ENCODE results near the gene BAIAP2. TPM values are rescaled to one million over a fixed set of nuclear protein-coding genes. Genes with fewer than 3 reads are reported as not detected.

BAIAP2 gene
- total and polyA plus RNA-seq, 2 donors (not counting 1 experiment from before 2014, with no cell fraction given), result 1.3 to 12.0 TPM

DNA sequence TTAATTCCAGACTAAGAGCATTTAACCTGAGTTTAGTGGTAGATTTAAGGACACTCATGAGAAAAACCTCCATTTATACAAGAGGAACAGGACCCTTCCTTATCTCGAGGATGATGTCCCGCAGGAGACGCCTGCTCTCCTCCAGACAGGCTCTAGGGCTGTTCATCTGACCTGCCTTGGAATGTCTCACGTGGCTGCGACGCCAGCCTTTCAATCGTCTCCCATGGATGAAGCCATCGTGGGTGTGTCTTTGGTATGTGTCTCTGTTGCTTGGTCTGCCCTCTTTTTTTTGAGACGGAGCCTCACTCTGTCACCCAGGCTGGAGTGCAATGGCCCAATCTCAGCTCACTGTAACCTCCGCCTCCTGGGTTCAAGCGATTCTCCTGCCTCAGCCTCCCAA, 26.8 kb upstream of the BAIAP2 start:
- Histone ChIP-seq H4K20me1 (ENCODE audit: control insufficient read depth, insufficient read depth, low read length, poor library complexity, severe bottlenecking) (no peaks in the 10 kb centered on the region), H3K79me2 (ENCODE audit: control insufficient read depth, insufficient read depth, low read length) (no peaks in the 10 kb centered on the region), H3K4me3 (ENCODE audit: control extremely low read depth in 1 of 5, extremely low read depth in 1 of 5, insufficient read depth in 1 of 5, low read depth in 2 of 5, low read length in 4 of 5) (no peak overlapping the region), H2AFZ (ENCODE audit: insufficient read depth, low read depth, low read length, poor library complexity, severe bottlenecking) (no peak overlapping the region), H3K27me3 (replicated peaks in 1 of 4; ENCODE audit: control extremely low read depth in 1 of 4, control insufficient read depth in 3 of 4, insufficient read depth in 4 of 4, low read length in 3 of 4) (peaks cover 0 to 27% (median 10%) of the 10 kb centered on the region in 4 experiments), H3K27ac (ENCODE audit: low read length in 2 of 2) (no peak overlapping the region), H3K9ac (ENCODE audit: low read length) (no peak overlapping the region), H3K4me2 (replicated peaks; ENCODE audit: low read depth, low read length, poor library complexity, severe bottlenecking) (no peak overlapping the region), H3K4me1 (ENCODE audit: control insufficient read depth in 2 of 2, insufficient read depth in 2 of 2, low read length in 2 of 2) (peaks cover 12 to 13% of the 10 kb centered on the region in 2 donors), H3K9me3 (ENCODE audit: control extremely low read depth in 1 of 3, control insufficient read depth in 2 of 3, insufficient read depth in 1 of 3, low read length in 2 of 3) (peaks cover 0 to 23% (median 4%) of the 10 kb centered on the region in 3 donors), H3K36me3 (replicated peaks in 1 of 2; ENCODE audit: control extremely low read depth in 1 of 2, control insufficient read depth in 1 of 2, extremely low read depth in 1 of 2, insufficient read depth in 2 of 2, low read length in 1 of 2) (no peaks in the 10 kb centered on the region)
- ATAC-seq (ENCODE audit: low read depth) (no peak), DNase-seq (no peak)
- intact Hi-C loops (cut with micrococcal nuclease), result no loop called here
- H3K27ac Mint-ChIP-seq, result no peak overlapping the region
- no peak overlapping the region for H3K4me3 Mint-ChIP-seq
- ChIA-PET POLR2A (no interaction called here), CTCF (no interaction called here)
- WGBS (ENCODE audit: insufficient coverage), result 100% methylated on average over 8 of the region's 11 CpGs
- H3K4me1 Mint-ChIP-seq, result peaks cover 9% of the 10 kb centered on the region
- TF ChIP-seq CTCF (IDR thresholded peaks at IDR 0.05) (no peak), EZH2 (IDR thresholded peaks at IDR 0.05; ENCODE audit: borderline replicate concordance, insufficient read depth, low read depth, low read length, poor library complexity, severe bottlenecking) (no peak)
- H3K9me3 Mint-ChIP-seq (ENCODE audit: insufficient read depth), result peaks cover 6% of the 10 kb centered on the region
- peaks cover 24% of the 10 kb centered on the region for H3K27me3 Mint-ChIP-seq

DNA sequence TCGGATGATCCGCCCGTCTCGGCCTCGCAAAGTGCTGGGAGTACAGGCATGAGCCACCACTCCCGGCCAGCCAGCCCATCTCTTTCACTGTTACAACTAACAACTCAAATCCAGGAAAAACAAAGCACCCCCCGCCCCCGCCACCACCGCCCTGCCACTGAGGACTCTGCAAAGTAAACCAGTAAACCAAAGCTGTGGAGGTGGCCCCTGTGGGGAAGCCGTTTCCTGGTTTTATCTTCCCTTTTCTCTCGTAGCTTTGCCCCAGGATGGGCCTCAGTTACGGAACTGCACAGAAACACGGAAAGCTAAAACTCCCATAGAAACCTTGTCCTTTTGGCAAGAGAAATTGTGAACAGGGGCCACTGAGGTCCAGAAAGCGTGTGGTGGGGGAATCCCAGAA, 25.8 kb upstream of the BAIAP2 start:
- no peak for ATAC-seq (ENCODE audit: low read depth)
- H3K9me3 Mint-ChIP-seq (ENCODE audit: insufficient read depth), result peaks cover 6% of the 10 kb centered on the region
- POLR2A ChIA-PET, result no interaction called here
- no peaks in the 10 kb centered on the region for H4K20me1 ChIP-seq (ENCODE audit: control insufficient read depth, insufficient read depth, low read length, poor library complexity, severe bottlenecking)
- H3K27ac ChIP-seq (ENCODE audit: low read length in 2 of 2), result no peak overlapping the region
- no peak for TF ChIP-seq CTCF (IDR thresholded peaks at IDR 0.05)
- TF ChIP-seq EZH2 (IDR thresholded peaks at IDR 0.05; ENCODE audit: borderline replicate concordance, insufficient read depth, low read depth, low read length, poor library complexity, severe bottlenecking), result no peak
- H3K36me3 ChIP-seq (replicated peaks in 1 of 2; ENCODE audit: control extremely low read depth in 1 of 2, control insufficient read depth in 1 of 2, extremely low read depth in 1 of 2, insufficient read depth in 2 of 2, low read length in 1 of 2), result no peaks in the 10 kb centered on the region
- CTCF ChIA-PET, result no interaction called here
- 67% methylated on average over 7 of the region's 14 CpGs for WGBS (ENCODE audit: insufficient coverage)
- intact Hi-C loops (cut with micrococcal nuclease), result no loop called here
- H3K4me1 Mint-ChIP-seq, result peaks cover 5% of the 10 kb centered on the region
- no peak overlapping the region for H3K4me3 Mint-ChIP-seq
- peaks cover 0 to 20% (median 6%) of the 10 kb centered on the region in 4 experiments for H3K27me3 ChIP-seq (replicated peaks in 1 of 4; ENCODE audit: control extremely low read depth in 1 of 4, control insufficient read depth in 3 of 4, insufficient read depth in 4 of 4, low read length in 3 of 4)
- H3K4me2 ChIP-seq (replicated peaks; ENCODE audit: low read depth, low read length, poor library complexity, severe bottlenecking), result no peak overlapping the region
- H3K4me1 ChIP-seq (ENCODE audit: control insufficient read depth in 2 of 2, insufficient read depth in 2 of 2, low read length in 2 of 2), result peaks cover 8% of the 10 kb centered on the region in 2 donors
- H2AFZ ChIP-seq (ENCODE audit: insufficient read depth, low read depth, low read length, poor library complexity, severe bottlenecking), result no peak overlapping the region
- no peak overlapping the region for H3K9ac ChIP-seq (ENCODE audit: low read length)
- DNase-seq, result no peak
- no peaks in the 10 kb centered on the region for H3K79me2 ChIP-seq (ENCODE audit: control insufficient read depth, insufficient read depth, low read length)
- peaks cover 0 to 23% (median 4%) of the 10 kb centered on the region in 3 donors for H3K9me3 ChIP-seq (ENCODE audit: control extremely low read depth in 1 of 3, control insufficient read depth in 2 of 3, insufficient read depth in 1 of 3, low read length in 2 of 3)
- H3K27me3 Mint-ChIP-seq, result peaks cover 18% of the 10 kb centered on the region
- no peak overlapping the region for H3K4me3 ChIP-seq (ENCODE audit: control extremely low read depth in 1 of 5, extremely low read depth in 1 of 5, insufficient read depth in 1 of 5, low read depth in 2 of 5, low read length in 4 of 5)
- no peak overlapping the region for H3K27ac Mint-ChIP-seq
